Islet of Langerhans (tissue), 1 donor: ENCODE results near the gene CTNNB1.

Experiments used
- FAIRE-seq: peaks from one replicate; lab custom pipeline; 2011; peaks lifted over from hg19 to GRCh38; lab: Jason Lieb, UNC

Gene CTNNB1

GRCh38 chr3:41193794-41194539 is 5.3 kb upstream of the CTNNB1 start:
- FAIRE-seq = no peak

- no peak for FAIRE-seq
These were observed 4.6 kb upstream of the CTNNB1 start for GRCh38 chr3:41194701-41195100.

- no peak for FAIRE-seq
These were observed 3.4 kb upstream of the CTNNB1 start for GRCh38 chr3:41195946-41196345.

- no peak for FAIRE-seq
These were observed 2.5 kb upstream of the CTNNB1 start for GRCh38 chr3:41196499-41197410.

- no peak for FAIRE-seq
These were observed 1.3 kb upstream of the CTNNB1 start for GRCh38 chr3:41198046-41198445.

- no peak for FAIRE-seq
These were observed 779 bp upstream of the CTNNB1 start for GRCh38 chr3:41198526-41198925.

- no peak for FAIRE-seq
These were observed 762 bp downstream of the CTNNB1 start for GRCh38 chr3:41199866-41200668.

GRCh38 chr3:41200669-41201021 is 1.3 kb downstream of the CTNNB1 start:
- no peak for FAIRE-seq

- no peak for FAIRE-seq
These were observed 2.9 kb downstream of the CTNNB1 start for GRCh38 chr3:41202075-41202833.

- FAIRE-seq = peak; percentile 79
These were observed 3.6 kb downstream of the CTNNB1 start for GRCh38 chr3:41202834-41203345.

- no peak for FAIRE-seq
These were observed 5.1 kb downstream of the CTNNB1 start for GRCh38 chr3:41204369-41204768.

GRCh38 chr3:41205591-41205990 is 6.3 kb downstream of the CTNNB1 start:
- FAIRE-seq = no peak

GRCh38 chr3:41207355-41207754 is 8.1 kb downstream of the CTNNB1 start:
- no peak for FAIRE-seq

- FAIRE-seq = no peak
These were observed 9.4 kb downstream of the CTNNB1 start for GRCh38 chr3:41208507-41209220.

- no peak for FAIRE-seq
These were observed 10.3 kb downstream of the CTNNB1 start for GRCh38 chr3:41209646-41210045.

GRCh38 chr3:41210966-41211365 is 11.7 kb downstream of the CTNNB1 start:
- no peak for FAIRE-seq

- no peak for FAIRE-seq
These were observed 12.8 kb downstream of the CTNNB1 start for GRCh38 chr3:41212088-41212487.

GRCh38 chr3:41213588-41213987 is 14.3 kb downstream of the CTNNB1 start:
- no peak for FAIRE-seq

GRCh38 chr3:41216422-41216821 is 17.1 kb downstream of the CTNNB1 start:
- FAIRE-seq = no peak

GRCh38 chr3:41216993-41217392 is 17.7 kb downstream of the CTNNB1 start:
- no peak for FAIRE-seq

- FAIRE-seq = no peak
These were observed 20.1 kb downstream of the CTNNB1 start for GRCh38 chr3:41219424-41219823.
